HL-60/S4 (cell line): ENCODE results near the gene INPP5A.
"Not testable (repeated sequence)": the region's sequence is repeated elsewhere in the genome, so short reads cannot be mapped to it uniquely, and the experiment has no call there.

Experiments used
- in situ Hi-C: fragments of 300-500 bp; cut with MboI; formaldehyde crosslinking; loops from 2 replicates; pipeline ENCODE4 v1.14.3; 2022; ENCODE audit warnings: low sequenced_read_pairs

The INPP5A gene

DNA sequence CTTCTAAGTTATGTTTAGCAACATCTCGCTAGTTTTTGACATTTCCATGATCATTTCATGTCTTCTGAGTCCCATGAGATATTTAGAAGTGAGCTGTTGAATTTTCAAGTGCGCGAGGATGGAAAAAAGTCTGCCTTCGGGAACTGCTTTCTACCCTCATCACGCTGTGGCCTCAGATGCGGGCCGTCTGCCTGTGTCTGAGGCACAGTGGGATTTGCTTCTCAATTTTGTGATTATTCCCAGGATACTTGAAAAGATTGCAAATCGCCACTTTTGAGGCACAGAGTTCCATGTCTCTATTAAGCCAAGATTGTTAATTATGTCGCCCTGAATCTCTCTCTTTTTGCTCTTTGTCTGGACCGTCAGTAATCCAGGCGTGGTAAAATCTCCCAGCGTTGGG, 279.1 kb downstream of the INPP5A start:
- in situ Hi-C loops: no loop called here

DNA sequence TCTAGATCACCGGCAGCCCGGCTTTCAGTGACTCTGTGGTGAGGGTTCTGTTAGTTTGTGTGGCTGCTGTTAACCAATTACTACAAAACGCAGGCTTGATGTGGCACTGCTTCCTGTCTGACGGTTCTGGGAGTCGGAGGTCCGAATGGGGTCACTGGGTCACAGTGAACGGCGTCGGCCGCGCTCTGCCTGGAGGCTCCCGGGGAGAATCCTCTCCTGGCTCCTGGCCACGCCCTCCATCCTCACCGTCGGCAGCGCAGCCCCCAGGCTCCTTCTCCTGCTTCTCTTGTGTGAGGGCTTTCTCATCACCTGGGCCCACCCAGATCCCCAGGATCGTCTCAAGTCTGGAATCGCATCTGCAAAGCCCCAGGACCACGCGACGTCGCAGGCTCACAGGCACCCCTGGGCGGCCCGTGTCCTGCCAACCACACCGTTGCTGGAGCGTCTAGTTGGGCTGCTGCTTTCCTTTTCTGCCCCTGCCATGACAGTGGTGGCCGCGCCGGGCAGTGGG, 280.2 kb downstream of the INPP5A start:
- in situ Hi-C loops: no loop called here

DNA sequence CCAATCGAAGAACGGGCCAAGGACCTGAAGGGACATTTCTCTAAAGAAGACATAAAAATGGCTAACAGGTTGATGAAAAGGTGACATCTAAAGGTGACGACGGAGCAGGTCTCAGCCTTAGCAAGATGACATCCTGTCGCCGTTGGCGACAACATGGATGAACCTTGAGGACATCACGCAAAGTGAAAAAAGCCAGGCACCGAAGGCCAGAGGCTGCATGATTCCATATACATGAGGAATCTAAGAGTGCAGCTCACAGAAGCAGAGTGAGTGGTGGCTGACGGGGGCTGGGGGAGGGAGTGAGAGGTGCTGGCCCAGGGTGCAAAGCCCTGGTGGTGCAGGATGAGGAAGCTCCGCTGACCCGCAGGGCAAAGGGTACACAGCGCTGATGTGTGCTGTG, 282.5 kb downstream of the INPP5A start:
- in situ Hi-C loops: no loop called here

DNA sequence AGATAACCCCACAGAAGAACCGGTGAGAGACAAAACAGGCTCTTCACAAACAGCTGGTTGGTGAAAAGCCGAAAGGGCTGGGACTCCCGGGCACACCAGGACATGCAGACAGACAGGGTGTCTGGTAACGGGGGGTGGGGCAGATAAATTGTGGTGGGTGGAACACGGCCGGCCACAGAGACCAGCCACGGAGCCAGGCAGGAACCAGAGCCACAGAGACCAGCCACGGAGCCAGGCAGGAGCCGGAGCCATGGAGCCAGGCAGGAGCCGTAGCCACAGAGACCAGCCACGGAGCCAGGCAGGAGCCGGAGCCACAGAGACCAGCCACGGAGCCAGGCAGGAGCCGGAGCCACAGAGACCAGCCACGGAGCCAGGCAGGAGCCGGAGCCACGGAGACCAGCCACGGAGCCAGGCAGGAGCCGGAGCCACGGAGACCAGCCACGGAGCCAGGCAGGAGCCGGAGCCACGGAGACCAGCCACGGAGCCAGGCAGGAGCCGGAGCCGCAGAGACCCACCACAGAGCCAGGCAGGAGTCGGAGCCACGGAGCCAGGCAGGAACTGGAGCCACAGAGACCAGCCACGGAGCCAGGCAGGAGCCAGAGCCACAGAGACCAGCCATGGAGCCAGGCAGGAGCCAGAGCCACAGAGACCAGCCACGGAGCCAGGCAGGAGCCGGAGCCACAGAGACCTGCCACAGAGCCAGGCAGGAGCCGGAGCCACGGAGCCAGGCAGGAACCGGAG, 288.4 kb downstream of the INPP5A start:
- in situ Hi-C loops: not testable (repeated sequence)

DNA sequence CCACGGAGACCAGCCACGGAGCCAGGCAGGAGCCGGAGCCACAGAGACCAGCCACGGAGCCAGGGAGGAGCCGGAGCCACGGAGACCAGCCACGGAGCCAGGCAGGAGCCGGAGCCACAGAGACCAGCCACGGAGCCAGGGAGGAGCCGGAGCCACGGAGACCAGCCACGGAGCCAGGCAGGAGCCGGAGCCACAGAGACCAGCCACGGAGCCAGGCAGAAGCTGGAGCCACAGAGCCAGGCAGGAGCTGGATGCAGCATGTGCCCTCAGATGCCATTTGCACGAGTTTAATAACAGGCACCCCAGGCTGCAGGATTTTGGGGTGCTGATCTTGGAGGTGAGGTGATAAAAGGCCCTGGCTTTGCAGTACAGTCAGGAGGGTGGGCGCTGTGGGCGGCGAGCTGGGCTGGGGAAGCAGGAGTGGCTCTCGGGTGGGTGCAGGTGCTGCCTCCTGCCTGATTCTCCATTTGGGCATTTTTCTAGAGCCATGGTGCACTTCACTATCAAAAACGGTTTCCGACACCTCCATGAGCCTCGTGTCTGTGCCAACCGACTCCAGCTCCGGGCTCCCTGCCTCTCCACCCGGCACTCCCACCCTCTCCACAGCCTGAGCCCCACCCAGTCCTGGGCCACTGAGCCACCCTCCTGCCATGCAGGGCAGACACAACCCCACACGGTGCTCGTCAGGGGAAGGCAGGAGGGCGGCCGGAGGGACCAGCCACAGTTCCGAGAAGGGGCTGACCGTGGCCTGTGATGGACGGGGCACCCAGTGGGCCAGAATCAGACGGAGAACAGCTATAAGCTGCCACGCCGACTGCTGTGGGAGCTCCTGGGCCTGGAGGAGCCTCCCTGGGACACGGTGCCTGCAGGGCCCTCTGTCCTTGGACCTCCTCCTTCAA, 289.2 kb downstream of the INPP5A start:
- in situ Hi-C loops: no loop called here

DNA sequence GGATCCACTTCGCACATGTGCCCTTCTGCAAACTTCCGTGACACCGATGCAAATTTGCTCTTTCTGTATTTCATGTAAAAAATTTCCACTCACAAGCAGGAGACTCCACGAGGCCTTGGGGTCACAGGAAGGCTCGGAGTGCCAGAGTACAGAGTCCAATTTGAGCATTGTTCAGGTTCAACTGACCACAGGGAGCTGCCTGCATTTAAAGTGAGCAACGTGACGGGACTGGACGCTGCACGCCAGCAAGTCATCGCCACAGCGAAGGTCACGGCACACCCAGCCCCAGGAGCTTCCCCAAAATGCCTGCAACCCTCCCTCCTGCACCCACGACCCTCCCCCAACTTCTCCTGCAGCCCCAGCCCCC, 289.8 kb downstream of the INPP5A start:
- in situ Hi-C loops: no loop called here

DNA sequence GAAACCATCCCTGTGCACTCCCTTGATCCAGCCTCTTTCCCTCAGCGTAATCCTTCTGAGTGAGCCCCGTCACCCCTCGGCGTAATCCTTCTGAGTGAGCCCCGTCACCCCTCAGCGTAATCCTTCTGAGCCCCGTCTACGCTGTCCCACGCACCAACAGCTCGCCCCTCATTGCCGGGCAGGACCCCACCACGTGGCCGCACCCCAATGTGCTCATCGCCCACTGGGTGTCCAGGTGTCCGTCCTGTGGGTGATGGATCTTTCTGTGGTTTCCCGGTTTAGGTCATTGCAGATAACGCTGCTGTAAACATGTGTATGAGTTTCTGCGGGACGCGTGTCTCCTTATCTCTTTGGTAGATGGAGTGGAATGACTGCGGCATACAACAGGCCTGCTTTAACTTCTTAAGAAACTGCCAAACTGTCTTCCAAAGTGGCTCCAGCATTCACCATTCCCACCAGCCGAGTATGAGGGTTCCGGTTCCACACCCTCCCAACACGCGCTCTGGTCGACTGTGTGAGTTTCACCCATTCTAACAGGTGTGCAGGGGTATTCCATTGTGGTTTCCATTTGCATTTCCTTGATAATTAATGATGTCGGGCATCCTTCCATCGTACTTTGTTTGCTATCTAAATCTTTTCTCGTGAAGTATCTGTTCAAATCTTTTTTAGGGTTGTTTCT, 290.4 kb downstream of the INPP5A start:
- in situ Hi-C loops: no loop called here

DNA sequence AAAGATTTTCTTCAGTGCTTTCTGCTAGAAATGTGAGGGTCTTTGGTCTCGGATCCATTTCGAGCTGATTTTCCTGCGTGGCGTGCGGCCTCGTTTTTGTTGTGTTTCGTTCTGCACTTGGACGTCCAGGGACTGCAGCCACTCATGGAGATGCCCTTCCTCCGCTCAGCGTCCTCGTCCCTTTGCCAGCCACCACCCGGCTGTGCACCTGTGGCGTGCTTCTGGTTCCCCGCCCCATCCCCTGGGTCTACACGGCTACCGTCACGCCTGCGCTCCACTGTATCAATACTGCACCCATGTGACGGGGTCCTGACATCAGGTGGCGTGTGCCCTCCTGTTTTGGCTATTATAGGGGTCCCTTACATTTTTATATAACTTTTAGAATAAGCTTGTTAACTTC, 291.1 kb downstream of the INPP5A start:
- in situ Hi-C loops: no loop called here

DNA sequence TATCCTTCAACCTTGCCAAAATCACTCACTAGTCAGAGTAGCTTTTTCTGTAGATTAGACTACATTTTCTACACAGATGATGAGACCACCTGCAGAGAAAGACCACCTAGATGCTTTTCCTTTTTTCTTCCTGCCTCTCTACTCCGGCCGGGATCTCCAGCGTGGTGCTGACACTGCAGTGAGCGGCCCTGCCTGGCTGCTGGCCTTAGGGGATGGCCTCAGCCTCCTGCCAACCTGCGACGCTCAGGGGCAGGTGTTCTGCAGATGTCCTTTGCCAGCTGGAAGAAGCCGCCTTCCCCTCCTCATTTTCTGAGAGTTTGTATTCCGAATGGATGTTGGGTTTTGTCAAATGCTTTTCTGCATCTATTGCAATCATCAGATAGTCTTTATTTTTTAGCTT, 291.8 kb downstream of the INPP5A start:
- in situ Hi-C loops: no loop called here

DNA sequence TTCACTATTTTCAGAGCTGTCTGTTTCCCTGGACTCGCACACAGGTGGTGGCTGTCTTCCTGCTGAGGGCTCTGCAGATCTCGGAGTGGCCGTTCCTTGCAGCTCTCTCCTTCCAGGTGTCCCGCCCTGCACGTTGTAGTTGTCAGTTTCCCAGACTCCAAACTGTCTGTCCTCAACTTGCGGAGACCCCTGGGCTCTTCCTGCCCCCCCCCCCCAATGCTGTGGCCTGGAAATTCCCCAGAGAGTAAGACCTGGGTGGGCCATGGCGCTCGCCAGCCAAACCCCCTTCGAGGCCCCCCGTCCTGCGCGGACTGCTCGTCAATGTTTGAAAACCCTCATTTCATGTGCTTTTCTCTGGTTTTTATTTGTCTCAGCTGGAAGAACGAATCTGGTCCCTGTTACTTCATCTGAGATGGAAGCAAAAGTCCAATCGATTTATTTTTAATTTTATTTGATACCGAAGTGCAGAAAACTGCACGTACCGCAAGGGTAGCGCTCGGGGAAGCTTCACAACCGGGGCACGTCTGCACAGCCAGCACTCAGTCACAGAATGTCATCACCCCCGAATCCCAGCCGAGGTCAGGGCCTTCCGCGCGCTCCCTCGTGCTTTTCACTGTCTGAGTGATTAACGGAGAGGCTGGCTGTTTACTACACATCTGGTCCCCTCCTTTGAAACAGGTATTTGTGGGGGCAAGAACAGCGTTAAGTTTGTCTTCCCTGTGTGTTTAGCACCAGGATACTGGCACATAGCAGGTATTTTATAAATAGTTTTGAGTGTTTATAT, 294.8 kb downstream of the INPP5A start:
- in situ Hi-C loops: no loop called here
